WTC11 (cell line): ENCODE measurements around the gene ARHGAP19.

Experiments used
- ATF3 ChIP-seq: sonication (generic); formaldehyde crosslinking; conservative IDR thresholded peaks from 2 replicates; pipeline ENCODE4 v1.8.1; 2022; ENCODE audit warnings: mild to moderate bottlenecking, missing genetic modification reagents
- CTCF ChIP-seq: fragments of 200-600 bp; IDR thresholded peaks from 2 replicates; pipeline ENCODE4 v1.8.0; 2022; ENCODE audit warnings: antibody characterized with exemption
- MYBL2 ChIP-seq: sonication (generic); formaldehyde crosslinking; IDR thresholded peaks from 2 replicates; pipeline ENCODE4 v1.8.1; 2023; ENCODE audit warnings: mild to moderate bottlenecking, moderate library complexity, missing genetic modification reagents
- ZNF416 ChIP-seq: fragments of 250-450 bp; sonication (Bioruptor Pico); IDR thresholded peaks from 2 replicates; pipeline ENCODE4 v1.9.0; 2021; ENCODE audit warnings: mild to moderate bottlenecking, inconsistent platforms

- no peak for TF ChIP-seq CTCF
- TF ChIP-seq MYBL2 (CRISPR knock-in tag) = no peak
- TF ChIP-seq ATF3 = no peak
- TF ChIP-seq ZNF416 (CRISPR knock-in tag) = no peak
Observed at GRCh38 chr10:97277551-97277950, 14.9 kb downstream of the ARHGAP19 start.
